GM12801 (cell line): Measurements from ENCODE around the gene STIMATE.

Experiments
- TF ChIP-seq, protein P1 (sequence below): IDR thresholded peaks from one replicate; pipeline ENCODE4 v1.5.1; 2011; ENCODE audit warnings: control low read depth; ENCODE audit not compliant: insufficient read length; ENCODE audit errors: extremely low read depth

Gene STIMATE

DNA sequence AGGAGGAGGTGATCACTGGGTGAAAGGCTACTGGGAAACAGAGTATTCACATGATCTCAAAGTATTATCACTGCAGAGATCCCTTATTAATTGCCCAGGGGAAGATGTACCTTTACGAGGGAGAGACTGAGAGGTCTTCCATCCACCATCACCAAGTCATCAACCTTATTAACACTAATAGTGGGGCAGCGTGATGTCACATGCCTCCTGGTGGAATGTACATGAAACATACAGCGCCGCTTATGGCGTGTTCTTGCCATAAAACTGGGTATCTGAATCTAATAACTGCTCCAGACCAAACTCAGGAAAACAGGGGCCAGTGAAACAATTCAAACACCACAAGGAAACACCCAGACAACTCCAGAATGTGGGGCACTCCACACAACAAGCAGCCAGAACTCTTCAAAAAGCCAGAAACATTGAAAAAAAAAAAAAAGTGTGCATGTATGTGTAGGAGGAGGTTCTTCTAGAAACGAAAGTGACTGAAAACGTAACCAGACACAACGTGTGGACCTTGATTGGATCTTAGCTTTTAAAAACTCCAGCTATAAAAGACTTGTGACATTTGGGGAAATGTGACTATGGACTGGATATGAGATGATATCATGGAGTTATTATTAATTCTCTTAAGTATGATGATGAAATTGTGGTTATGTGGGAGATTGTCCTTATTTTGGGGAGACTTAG lies 4.6 kb downstream of the STIMATE start:
- TF ChIP-seq, protein P1, sequence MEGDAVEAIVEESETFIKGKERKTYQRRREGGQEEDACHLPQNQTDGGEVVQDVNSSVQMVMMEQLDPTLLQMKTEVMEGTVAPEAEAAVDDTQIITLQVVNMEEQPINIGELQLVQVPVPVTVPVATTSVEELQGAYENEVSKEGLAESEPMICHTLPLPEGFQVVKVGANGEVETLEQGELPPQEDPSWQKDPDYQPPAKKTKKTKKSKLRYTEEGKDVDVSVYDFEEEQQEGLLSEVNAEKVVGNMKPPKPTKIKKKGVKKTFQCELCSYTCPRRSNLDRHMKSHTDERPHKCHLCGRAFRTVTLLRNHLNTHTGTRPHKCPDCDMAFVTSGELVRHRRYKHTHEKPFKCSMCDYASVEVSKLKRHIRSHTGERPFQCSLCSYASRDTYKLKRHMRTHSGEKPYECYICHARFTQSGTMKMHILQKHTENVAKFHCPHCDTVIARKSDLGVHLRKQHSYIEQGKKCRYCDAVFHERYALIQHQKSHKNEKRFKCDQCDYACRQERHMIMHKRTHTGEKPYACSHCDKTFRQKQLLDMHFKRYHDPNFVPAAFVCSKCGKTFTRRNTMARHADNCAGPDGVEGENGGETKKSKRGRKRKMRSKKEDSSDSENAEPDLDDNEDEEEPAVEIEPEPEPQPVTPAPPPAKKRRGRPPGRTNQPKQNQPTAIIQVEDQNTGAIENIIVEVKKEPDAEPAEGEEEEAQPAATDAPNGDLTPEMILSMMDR = no peak

DNA sequence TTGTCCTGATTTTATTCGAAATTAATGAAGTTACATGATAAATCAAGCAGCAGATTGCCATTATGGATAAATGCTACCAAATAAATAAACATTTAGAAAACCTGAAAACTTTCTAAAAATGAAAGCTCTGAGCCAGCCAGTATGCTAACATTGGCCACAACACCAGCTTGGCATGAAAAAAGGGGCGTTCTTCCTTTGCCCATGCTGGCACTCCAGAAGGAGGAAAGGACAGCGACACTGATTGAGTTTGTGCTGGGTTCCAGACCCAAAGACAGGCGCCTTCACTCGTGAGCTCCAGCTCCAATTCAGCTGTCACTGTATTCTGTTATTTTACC lies 5.1 kb downstream of the STIMATE start:
- TF ChIP-seq, protein P1 = no peak

DNA sequence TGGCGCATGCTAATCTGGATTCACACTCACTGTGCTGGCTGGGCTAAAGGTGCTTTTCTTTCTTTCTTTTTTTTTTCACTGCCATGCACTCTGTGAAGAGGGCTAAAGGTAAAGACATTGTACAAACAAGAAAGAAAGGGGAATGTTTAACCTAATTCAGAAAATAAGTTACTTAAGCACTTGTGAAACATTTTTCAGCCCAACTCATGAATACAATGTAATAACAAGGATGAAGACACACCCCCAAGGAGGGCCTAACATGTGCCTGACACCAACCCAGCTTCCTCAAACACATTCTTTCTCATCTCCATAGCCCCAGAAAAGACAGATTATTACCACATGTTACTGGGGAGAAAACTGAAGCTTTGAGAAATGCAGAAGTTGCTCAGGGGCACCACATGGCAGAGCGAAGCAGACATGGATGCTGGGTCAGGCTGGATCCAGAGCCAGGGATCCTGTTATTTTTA lies 5.7 kb downstream of the STIMATE start:
- TF ChIP-seq, protein P1 = no peak

DNA sequence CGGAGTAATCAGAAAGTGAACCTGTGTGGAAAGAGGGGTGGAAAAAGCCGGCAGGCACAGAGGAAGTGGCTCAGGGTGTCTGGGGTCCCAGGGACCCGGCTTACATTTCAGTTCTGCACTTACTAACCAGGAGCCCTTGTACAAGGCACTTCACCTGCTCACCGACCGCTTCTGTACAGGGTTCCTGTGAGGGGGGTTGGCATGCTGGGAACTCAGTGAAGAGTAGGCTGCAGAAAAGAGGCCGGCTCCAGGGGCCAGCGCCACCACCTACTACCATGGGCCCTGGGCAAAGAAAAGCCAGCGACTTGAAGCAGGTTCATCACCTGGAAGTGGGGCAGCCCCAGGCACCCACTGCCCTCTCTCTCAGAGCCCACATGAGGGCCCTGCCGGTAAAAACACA lies 6.2 kb downstream of the STIMATE start:
- TF ChIP-seq, protein P1 = no peak

DNA sequence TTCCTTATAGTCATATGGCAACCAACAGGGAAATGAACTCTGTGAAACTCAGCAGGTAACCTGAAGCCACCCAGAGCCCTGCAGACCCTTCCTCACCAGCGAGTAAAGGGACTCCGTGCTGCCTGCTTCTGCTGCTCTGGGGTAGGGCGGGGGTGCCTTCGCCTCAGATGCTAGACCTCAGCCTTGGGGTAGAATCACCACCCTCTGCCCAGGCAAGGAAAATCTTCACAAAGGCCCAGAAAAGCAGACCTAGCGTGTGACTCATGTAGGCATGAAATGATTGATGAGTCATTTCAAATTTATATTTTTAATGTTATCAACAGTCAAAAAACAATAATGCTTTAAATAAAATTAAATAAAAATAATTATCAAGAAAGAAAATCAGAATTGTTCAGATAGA lies 6.6 kb downstream of the STIMATE start:
- TF ChIP-seq, protein P1 = no peak

DNA sequence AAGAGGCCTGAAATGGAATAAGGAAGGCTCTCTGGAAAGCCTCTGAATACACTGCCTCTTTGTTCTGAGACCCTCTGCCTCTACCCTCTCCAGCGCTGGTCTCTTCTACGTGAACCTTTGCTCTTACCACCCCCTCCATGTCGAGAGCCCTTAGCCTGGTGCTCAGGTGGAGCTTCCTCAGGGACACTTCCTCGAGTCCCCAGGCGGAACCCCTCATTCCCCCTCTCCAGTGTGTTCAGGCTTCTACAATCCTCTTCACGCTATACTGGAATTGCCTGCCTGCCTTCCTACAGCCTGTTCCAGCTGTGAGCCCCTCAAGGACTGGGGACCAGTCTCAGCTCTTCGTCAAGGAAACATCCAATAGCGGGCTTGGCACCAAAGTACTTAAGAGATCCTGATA lies 7.4 kb downstream of the STIMATE start:
- TF ChIP-seq, protein P1 = no peak

DNA sequence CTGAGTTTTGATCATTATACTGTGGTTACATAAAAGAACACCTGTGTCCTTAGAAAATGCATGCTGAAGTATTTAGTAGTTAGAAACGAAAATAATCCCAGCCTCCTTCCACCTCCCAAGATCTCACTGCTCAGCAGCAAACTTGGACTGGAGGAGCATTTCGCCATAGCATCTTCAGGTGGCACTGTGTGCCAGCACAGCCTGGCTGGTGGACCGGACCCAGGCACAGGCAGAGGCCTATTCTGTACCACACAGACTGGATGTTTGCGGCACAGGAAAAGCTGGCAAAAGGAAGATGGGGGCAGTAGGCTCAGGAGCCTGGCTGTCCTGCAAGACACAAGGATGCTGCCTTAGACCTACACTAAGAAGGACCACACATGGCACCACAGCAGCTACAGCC lies 10.2 kb downstream of the STIMATE start:
- TF ChIP-seq, protein P1 = no peak
